Gastrocnemius medialis (tissue), 4 donors: ENCODE data around the gene LIFR.

ENCODE experiments used
- CTCF ChIP-seq, 5 experiments: fragments of 450-650 bp in 3 of 5; fragments of 200-600 bp in 2 of 5; sonication (generic) in 2 of 5; IDR thresholded peaks in 4 of 5; conservative IDR thresholded peaks in 1 of 5; 1 replicate in 4 of 5; 2 replicates in 1 of 5; pipeline ENCODE4 v1.5.1; 2016 to 2019; ENCODE audit warnings: antibody characterized with exemption in 5 of 5, mild to moderate bottlenecking in 3 of 5, moderate library complexity in 3 of 5
- POLR2A ChIP-seq, 2 donors: fragments of 450-650 bp; IDR thresholded peaks; one replicate each; pipeline ENCODE4 v1.6.1; 2017; ENCODE audit warnings: antibody characterized with exemption in 2 of 2, mild to moderate bottlenecking in 2 of 2, moderate library complexity in 2 of 2

- TF ChIP-seq CTCF (IDR thresholded peaks at IDR 0.05 in 4 of 5, conservative IDR thresholded peaks at IDR 0.05 in 1 of 5) (no peak), POLR2A (IDR thresholded peaks at IDR 0.05) (no peak)
Measured at GRCh38 chr5:38455796-38456330, 100.6 kb downstream of the LIFR start.
